H4 (cell line): ENCODE measurements around the gene TREM1. TPM values are rescaled to one million over a fixed set of nuclear protein-coding genes. Genes with fewer than 3 reads are reported as not detected.

Experiments used
- total RNA-seq: library from RNA; depleted of rRNA; stranded (reverse); fragments of >200 nt; shearing (Covaris generic); gene quantifications from 2 replicates; pipeline ENCODE4 v1.2.3, GENCODE V29; 2014; rRNA removed

TREM1 gene
- total RNA-seq, 1 experiment from 2014 or later = 0.52 TPM

Other genes with a start within 250 kb of the TREM1 start
- 0.25 and 0.27 TPM in 2 replicates for gene UNC5CL, start 247.5 kb downstream of the TREM1 start, total RNA-seq
- not detected in 2 replicates for gene TSPO2, start 244.2 kb downstream of the TREM1 start, total RNA-seq
- not detected in 2 replicates for gene APOBEC2, start 233.5 kb downstream of the TREM1 start, total RNA-seq
- 18.9 and 24.6 TPM in 2 replicates for gene OARD1, start 214.3 kb downstream of the TREM1 start, total RNA-seq
- 14.0 and 21.6 TPM in 2 replicates for gene NFYA, start 213.7 kb downstream of the TREM1 start, total RNA-seq
- gene TREML1, start 132.3 kb downstream of the TREM1 start, total RNA-seq = not detected in 2 replicates
- gene TREM2, start 123.6 kb downstream of the TREM1 start, total RNA-seq = 0.27 TPM in 1 of 2 replicates, not detected in the other
- gene TREML2, start 85.5 kb downstream of the TREM1 start, total RNA-seq = 0.10 TPM in 1 of 2 replicates, not detected in the other
- 0.46 and 0.58 TPM in 2 replicates for gene TREML4, start 58.3 kb downstream of the TREM1 start, total RNA-seq
- not detected in 2 replicates for gene NCR2, start 48.9 kb upstream of the TREM1 start, total RNA-seq